Esophagus mucosa (tissue), 1 donor: ENCODE data around the gene FBXO17. TPM values are rescaled to one million over a fixed set of nuclear protein-coding genes. Genes with fewer than 3 reads are reported as not detected.

Experiments used
- ATAC-seq: fragments of 200-7000 bp; cut with Tn5 transposase; one replicate; pipeline ENCODE4 v1.9.1; 2020
- total RNA-seq: library from RNA; stranded (reverse); gene quantifications from one replicate; pipeline ENCODE4 v1.2.4, GENCODE V29; 2023
- donor health status: DM: yes; HTN: yes; CAD: no.

Gene FBXO17
- total RNA-seq, 1 donor from 2014 or later = 4.7 TPM

DNA sequence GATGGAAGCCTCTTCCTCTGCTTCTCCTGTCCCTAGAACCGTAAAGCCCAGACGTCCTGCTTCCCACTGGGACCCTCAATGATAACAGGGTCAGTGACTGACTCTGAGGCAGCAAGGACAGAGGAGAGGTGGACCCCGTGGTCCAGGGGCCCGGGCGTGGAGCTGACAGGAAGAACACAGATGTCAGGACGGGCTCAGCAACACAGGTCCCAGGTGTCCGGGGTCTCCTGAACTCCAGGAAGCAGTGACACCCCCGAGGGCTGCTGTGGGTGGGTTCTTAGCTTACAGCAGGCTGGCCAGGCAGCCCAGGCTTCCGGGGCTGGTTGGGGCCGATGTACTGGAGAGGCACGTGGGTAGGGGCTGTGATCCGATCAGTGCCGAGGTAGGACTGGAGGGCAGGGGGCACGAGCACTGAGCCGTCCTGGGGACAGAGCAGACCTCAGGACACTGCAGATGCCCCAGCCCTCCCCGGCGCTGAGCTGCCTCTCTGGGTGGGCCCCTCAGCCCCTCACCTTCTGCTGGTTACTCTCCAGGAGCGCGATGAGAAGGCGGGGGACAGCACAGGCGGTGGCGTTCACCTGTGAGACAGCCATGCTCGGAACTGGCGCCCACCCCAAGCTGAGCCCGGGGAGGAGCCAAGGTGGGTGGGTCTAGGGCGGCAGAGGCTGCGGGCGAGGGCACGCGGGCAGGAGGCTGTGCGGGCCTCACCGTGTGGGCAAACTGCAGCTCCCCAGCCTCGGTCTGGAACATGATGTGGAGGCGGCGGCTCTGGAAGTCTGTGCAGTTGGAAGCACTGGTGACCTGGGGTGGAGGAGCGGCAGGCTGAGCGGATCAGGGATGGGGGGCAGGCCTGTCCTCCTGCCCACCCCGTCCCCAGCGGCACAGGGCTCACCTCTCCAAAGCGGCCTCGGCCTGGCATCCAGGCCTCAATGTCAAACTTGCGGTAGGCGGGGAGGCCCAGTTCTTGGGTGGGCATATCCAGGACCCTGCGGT is 59.9 kb downstream of the FBXO17 start:
- no peak for ATAC-seq

DNA sequence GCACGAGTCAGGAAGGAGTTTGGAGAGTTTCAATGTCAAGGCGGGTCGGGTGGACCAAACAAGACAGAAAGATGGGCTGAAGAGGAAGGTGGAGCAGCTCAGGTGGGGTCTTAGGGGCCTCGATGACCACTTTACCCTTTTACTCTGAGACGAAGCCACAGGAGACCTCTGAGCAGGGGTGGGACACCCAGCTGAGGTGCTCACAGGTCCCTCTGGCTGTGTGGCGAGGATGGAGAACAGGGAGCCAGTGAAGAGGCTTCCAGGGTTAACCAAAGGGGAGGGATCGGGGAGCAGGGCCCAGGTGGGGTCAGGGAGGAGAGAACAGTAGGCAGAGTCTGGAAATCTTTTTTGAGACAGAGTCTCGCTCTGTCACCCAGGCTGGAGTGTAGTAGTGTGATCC is 61.6 kb downstream of the FBXO17 start:
- no peak for ATAC-seq

DNA sequence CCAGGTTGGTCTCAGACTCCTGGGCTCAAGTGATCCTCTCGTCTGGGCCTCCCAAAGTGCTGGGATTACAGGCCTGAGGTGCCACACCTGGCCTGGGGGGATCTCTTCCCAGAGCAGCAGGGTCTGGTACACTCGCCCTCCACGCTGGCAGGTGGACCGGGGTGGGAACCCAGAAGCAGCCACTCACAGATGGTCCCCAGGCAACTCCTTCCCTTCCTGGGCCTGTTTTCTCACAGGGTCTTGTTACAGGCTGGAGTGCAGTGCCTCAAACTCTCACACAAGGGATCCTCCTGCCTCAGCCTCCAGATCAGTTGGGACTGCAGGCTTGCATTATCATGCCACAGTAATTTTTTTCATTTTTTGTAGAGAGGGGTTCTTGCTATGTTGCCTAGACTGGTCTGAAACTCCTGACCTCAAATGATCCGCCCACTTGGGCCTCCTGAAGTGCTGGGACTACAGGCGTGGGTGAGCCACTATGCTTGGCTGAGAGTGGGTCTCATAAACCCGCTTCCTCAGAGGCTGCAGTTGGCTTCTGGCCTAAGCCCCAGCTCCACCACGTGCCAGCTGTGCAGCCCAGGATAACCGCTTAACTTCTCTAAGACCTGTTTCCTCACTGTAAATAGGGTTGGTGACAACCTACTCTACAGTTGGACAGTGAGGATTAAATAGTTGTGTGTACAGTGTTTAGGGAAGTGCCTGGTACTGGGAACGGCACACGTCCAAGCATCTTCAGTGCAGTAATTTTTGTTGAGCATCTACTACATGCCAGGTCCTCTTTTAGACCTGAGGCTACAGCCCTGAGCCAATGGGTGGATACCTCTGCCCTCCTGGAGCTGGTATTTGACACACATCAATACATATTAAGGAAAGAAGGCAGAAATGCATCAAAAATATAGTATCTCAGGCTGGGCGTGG is 62.7 kb downstream of the FBXO17 start:
- ATAC-seq = no peak

DNA sequence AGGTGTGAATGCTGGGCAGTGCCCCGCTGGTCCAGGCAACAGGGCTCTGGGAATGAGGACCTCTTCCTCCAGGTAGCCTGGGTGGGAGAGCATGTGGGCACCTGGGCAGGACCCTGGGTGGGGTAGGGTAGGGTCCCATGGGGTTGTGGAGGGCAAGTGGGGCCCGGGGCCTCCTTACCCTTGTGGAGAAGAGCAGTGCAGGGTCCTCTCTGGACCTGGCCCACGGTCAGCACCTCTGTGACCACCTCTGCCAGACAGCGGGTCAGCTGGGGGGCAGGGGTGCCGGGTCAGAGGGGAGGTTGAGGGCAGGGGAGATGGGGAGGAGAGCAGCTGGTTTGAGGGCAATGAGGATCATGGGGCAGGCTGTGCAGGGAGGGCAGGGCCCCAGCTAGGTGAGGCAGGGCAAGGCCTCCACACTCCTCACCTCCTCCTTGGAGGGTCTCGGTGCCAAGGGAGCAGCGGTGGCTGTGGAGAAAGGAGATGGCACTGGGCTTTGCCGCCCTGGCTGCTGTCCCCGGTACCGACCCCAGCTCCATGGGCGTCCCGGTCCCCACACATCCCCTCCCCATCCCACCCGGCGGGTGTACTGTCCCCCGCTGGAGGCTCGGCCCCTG is 64.0 kb downstream of the FBXO17 start:
- ATAC-seq = no peak

DNA sequence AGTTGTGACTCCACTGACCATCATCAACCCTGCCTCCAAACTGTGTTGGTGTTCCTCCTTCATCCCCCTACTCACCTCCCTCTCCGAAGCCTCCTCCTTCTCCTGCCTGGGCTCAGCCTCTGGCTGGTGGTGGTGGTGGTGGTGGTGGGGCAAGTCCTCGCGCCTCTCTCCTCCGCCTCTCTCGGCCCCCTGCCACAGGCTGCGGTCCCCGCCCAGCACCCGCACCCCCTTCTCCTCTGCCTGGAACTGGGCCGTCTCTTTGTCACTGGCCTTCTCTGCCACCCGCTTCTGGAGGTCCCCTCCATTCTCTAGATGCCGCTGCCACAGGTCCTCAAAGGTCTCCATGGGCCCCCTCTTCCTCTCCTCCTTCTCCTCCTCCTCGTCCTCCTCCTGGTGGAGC is 65.1 kb downstream of the FBXO17 start:
- ATAC-seq = no peak

DNA sequence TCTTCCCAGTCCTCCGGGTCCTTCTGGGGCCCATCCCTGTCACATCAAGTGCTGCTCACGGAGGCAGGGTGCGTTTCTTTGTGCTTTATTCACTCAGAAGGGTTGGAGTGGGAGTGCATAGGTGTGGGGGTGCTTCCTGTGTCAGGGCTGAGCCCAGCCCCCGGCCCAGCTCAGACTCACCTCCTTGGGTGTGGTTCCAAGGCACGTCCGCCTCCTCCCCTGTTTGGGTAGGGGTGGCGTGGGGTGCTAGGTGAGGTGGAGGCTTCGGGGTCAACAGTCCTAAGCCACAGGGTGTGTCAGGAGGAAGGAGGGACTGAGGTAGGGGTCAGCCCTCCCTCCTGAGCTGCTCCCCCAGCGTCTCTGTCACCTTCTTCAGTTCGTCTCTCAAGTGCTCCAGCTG is 66.6 kb downstream of the FBXO17 start:
- no peak for ATAC-seq

DNA sequence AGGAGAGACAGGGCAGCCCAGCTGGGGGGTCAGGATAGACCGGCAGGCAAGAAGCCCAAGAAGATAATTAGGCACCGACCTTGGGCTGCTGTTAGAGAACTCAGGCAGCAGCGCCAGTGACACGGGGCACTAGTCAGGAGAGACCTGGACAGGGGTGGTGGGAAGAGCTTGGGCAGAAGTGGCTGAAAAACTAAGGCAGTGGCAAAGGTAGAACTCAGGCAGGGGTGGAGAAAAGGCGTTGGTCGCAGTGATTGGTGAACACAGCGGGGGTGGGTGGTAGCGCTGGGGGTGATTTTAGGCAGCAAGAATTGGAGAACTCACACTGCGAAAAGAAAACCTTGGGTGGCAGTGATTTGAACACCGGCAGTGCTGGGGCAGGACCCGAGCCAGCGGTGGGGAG is 67.9 kb downstream of the FBXO17 start:
- ATAC-seq = no peak

DNA sequence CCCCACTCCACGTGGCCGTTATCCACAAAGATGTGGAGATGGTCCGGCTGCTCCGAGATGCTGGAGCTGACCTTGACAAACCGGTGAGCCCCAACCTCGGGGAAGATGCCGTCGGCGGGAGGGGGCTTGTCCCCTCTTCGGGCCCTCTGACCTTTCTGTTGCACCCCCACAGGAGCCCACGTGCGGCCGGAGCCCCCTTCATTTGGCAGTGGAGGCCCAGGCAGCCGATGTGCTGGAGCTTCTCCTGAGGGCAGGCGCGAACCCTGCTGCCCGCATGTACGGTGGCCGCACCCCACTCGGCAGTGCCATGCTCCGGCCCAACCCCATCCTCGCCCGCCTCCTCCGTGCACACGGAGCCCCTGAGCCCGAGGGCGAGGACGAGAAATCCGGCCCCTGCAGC is 68.3 kb downstream of the FBXO17 start:
- ATAC-seq = no peak

DNA sequence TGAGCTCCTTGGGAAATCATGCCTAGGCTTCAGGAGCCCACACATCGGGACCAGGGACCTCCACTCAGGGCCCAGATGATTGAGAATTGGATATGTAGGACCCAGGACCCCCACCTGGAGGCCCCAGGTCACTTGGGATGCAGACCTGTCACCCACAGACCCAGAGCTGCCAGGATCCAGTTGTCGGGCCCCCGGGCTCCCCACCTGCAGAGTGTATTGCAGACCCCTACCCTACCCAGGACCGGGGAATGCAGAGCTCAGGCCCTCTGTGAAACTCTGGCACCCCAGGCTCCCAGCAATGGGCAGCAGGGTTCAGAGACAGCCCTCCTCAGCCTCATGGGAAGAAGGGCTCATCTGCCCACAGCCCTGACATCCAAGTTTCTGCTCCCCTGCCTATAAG is 69.9 kb downstream of the FBXO17 start:
- ATAC-seq = no peak

DNA sequence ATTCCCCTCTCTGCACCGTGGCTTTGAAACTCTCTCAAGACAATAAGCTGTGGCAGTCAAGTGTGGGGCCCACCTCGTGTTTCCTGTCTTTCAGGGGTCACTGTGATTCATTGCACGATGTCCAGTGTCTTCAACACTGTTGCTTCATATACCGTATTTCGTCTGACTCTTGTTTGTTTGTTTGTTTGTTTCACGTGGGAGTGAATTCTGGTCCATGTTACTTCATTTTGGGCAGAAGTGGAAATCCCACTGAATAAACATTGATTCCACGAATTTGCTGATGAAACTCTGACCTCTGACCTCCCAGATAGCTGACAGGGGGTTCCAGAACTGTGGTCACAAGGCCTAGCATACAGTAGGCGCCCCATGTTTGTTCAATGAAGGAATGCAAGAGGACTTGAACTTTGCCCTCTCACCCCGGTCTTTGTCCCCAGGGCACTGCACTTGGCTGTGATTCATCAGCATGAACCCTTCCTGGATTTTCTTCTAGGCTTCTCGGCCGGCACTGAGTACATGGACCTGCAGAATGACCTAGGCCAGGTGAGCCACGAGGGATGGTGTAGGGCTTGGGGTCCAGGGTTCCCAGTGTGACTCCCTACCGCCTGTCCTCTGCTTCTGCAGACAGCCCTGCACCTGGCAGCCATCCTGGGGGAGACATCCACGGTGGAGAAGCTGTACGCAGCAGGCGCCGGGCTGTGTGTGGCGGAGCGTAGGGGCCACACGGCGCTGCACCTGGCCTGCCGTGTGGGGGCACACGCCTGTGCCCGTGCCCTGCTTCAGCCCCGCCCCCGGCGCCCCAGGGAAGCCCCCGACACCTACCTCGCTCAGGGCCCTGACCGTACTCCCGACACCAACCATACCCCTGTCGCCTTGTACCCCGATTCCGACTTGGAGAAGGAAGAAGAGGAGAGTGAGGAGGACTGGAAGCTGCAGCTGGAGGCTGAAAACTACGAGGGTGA is 70.7 kb downstream of the FBXO17 start:
- peak; percentile 9 for ATAC-seq

DNA sequence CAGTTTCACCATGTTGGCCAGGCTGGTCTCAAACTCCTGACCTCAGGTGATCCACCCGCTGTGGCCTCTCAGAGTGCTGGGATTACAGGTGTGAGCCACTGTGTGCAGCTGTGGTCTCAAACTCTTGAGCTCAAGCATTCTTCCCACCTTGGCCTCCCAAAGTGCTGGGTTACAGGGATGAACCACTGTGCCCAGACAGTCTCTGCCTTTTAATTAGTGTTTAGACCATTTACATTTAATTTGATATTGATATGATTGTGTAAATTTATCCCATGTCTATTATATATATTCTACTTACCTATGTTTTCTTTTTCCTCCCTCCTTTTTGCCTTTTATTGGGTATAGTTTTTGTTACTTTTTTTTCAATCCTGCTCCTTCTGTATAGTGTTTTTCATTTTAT is 73.9 kb downstream of the FBXO17 start:
- no peak for ATAC-seq

DNA sequence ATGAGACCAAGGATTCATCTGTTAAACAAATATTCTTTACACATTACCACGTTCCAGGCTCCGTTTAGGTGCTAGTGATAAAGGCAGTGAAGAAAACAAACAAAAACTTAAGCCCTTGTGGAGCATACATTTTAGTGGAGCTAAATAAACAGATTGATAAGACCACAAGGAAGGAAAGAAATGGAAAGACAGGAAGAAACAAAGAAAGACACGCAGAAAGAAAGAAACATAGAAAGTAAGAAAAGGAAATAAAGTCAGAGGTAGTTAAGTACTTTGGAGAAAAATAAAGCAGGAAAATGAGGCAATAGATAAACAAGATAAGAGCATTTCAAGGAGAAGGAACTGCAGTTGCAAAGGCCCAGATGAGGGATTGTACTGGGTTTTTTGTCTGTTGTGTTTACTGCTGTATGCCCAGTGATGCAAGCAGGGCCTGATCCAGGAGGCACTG is 74.8 kb downstream of the FBXO17 start:
- no peak for ATAC-seq

DNA sequence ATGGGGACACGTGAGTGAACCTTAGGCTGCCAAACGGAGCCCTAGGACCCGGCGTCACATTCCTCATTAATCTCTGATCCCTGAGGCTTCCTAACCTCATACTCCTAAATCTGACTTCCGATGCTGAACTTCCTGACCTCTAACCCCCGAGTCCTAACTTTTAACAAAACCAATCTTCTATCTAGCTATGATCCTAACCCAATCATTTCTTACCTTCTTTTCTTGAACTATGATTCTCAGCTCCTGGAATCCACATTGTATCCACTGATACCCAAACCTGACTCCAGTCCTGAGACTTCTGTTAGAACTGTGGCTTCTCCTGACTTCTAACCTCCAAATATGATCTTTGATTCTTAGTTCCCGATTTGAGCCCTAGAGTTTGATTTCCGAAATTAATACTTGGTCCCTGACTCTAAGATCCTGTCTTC is 75.3 kb downstream of the FBXO17 start:
- no peak for ATAC-seq

DNA sequence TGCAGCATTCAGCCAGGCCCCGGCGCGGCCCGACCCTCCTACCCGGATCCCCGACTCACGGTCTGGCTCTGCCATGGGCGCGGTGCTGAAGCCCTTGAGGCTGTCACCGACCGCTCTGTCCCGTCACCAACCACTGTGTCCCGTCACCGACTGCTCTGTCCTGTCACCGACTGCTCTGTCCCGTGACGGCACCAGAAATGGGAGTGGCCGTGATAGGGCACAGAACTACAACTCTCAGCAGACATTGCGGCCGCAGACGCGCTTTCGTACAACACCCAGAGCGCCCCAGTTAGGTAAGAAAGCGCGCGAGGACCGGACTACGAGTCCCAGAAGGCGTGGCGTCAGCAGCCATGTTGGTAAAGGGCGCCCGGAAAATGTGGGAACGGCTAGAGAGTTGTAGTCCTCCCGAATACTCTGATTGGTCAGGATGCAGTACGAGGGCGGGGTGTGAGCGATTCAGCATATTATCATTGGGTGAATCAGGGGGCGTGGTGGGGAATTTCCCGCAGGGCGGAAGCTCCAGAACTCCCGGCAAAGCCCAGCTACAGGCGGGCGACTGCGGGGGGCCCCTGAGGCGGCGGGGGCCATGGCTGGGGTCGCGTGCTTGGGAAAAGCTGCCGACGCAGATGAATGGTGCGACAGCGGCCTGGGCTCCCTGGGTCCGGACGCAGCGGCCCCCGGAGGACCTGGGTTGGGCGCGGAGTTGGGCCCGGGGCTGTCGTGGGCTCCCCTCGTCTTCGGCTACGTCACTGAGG is 75.9 kb downstream of the FBXO17 start, which contains the start of the genes NFKBIB and SIRT2:
TSS of gene NFKBIB (plus strand) at position 523 of the 755 bp plus-strand sequence. CDS start at position 587, 64 bp downstream.
TSS of gene SIRT2 (minus strand) at position 172 of the 755 bp plus-strand sequence. CDS start at position 75, 97 bp downstream.
- ATAC-seq = peak; percentile 97

DNA sequence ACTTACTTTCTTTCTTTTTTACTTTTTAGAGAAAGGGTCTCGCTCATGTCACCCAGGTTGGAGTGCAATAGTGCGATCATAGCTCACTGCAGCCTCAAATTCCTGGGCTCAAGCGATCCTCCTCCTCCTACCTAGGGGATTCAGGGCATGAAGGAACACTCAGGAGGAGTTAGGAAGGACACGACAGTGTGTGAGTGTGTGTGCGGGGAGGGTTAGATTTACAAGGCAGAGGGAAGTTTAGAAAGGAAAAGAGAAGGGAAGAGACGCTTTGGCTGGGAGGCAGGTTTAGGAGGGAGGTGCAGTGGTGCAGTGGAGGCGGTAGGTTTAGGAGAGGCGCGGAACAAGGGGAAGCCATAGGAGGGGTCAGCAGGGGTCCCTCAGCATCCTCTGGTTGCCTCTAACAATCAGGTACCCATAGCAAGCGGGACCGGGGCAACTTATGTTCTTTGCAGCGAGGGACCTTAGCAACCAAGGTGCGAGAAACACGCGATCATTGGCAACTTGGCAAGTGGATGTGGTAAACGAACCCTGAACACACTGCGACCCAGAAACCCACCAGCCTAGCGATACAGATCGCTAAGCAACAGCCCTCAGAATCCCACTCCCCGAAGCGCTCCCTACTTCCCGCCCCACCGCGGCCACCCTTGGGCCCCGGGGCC is 76.6 kb downstream of the FBXO17 start:
- peak; percentile 10 for ATAC-seq

DNA sequence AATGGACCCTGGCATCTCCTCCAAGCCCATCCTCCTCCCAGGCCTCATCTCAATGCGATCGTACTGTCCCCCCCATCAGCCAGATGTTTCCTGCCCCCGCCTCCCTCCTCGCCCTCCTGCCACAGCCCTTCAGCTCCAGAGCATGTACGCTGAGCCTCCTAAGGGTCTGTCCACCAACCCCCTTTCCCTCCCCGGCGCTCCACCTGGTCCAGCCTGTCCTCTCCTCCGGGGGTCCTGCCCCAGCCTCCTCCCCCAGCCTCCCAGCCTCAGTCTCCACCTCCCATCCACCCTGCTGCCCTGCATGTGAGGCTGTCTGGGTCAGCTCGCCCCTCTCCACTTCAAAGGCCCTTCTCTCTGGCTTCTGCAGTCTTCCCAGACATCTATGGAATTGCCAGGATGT is 80.6 kb downstream of the FBXO17 start:
- no peak for ATAC-seq

DNA sequence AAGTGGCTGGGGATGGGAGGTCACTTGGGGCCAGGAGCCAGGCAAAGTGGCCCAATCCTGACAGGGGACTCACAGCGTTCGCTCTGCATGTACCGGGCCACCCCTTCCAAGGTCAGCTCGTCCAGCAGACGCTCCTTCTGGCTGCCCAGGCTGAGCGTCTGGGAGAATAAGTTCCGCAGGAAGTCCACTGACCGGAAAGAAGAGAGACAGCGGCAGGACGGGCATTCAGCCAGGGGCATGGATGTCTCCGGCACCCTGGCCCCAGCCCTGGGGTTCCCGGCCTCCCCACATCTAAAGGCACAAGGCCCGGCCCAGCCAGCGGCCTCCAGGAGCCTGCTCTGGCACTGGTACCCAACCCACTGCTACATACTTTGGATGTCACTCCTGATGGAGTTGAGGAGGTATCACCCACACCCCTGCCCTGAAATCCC is 82.2 kb downstream of the FBXO17 start:
- ATAC-seq = no peak

DNA sequence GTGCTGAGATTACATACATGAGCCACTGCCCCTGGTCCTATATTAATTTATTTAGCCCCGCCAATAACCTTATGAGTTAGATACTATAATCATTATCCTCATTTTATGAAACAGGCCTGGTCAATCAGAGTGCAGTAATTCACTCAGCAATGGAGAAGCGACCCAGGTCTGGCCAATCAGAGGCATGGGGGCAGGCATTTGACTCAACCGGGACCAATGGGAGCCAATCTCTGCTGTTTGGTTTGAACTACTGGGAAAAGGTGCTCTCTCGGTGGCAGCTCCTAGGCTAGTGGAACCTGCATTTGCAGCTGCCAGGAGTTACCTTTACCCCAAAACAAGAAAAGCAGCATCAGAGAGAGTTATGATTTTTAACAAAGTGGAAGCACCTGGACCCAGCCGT is 82.7 kb downstream of the FBXO17 start:
- no peak for ATAC-seq

DNA sequence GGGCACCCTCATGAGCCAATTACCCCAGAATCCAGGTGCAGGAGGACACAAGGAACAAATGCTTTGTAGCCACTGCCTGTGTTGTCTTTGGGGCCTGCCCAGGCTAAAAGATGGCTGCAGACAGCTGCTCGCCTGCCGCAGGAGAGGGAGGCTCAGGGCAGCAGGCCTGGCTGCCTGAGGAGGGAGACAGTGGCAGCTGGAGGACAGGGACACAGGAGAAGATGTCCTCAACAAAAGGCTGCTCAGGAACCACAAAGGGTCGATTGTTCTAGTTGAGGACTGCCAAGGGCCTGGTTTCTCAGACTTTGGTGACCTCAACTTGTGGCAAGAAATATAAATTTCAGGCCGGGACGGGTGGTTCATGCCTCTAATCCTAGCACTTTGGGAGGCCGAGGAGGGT is 83.8 kb downstream of the FBXO17 start:
- ATAC-seq = no peak
